IPS-15b (cell line): ENCODE measurements around the gene PRRC2C.

Source experiments
- H3K27me3 ChIP-seq: one replicate; pipeline ENCODE4 v1.6.1; 2013; ENCODE audit warnings: low read length; ENCODE audit not compliant: control insufficient read depth, insufficient read depth
- H3K36me3 ChIP-seq: one replicate; pipeline ENCODE4 v1.6.1; 2013; ENCODE audit warnings: low read length; ENCODE audit not compliant: control insufficient read depth, insufficient read depth
- H3K4me1 ChIP-seq: one replicate; pipeline ENCODE4 v1.6.1; 2013; ENCODE audit warnings: mild to moderate bottlenecking, low read length; ENCODE audit not compliant: control insufficient read depth, insufficient read depth
- H3K4me3 ChIP-seq: one replicate; pipeline ENCODE4 v1.5.1; 2013; ENCODE audit warnings: low read depth, low read length
- H3K9ac ChIP-seq: one replicate; pipeline ENCODE4 v1.6.1; 2013; ENCODE audit warnings: low read depth, mild to moderate bottlenecking, low read length
- H3K9me3 ChIP-seq: one replicate; pipeline ENCODE4 v1.6.1; 2013; ENCODE audit warnings: mild to moderate bottlenecking, low read length; ENCODE audit not compliant: control insufficient read depth, insufficient read depth

Gene PRRC2C

DNA sequence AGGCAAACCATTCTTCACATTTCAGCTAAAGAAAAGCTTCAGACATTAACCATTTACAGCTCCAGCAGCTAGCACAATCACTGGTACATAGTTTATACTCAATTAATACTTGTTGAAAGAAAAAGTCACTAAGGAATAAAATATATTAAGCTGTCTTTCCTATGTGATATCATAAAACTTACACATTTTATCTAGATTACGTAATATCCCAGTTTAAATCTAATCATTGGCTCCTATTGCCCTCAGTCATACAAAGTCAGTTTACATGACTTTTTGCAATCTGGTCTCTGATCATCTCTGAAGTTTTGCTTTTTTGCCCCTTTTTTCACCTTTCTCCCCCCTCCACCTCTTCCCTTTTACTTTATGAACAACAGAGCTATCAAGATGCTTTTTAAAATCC is 8.5 kb upstream of the PRRC2C start:
- Histone ChIP-seq H3K36me3 (no peaks in the 10 kb centered on the region), H3K9me3 (no peaks in the 10 kb centered on the region), H3K9ac (no peak overlapping the region), H3K4me1 (no peaks in the 10 kb centered on the region), H3K27me3 (no peaks in the 10 kb centered on the region), H3K4me3 (no peak overlapping the region)

GRCh38 chr1:171477804-171478203 is 7.5 kb upstream of the PRRC2C start:
- Histone ChIP-seq H3K9me3 (no peaks in the 10 kb centered on the region), H3K27me3 (no peaks in the 10 kb centered on the region), H3K9ac (no peak overlapping the region), H3K36me3 (no peaks in the 10 kb centered on the region), H3K4me1 (no peaks in the 10 kb centered on the region), H3K4me3 (no peak overlapping the region)

GRCh38 chr1:171480035-171480434 is 5.3 kb upstream of the PRRC2C start:
- H3K9ac ChIP-seq: no peak overlapping the region
- H3K4me3 ChIP-seq: no peak overlapping the region
- H3K36me3 ChIP-seq: no peaks in the 10 kb centered on the region
- H3K9me3 ChIP-seq: no peaks in the 10 kb centered on the region
- H3K4me1 ChIP-seq: no peaks in the 10 kb centered on the region
- no peaks in the 10 kb centered on the region for H3K27me3 ChIP-seq

- peaks cover 6% of the 10 kb centered on the region for H3K4me1 ChIP-seq
- H3K27me3 ChIP-seq: no peaks in the 10 kb centered on the region
- peaks cover 2% of the 10 kb centered on the region for H3K36me3 ChIP-seq
- H3K9me3 ChIP-seq: no peaks in the 10 kb centered on the region
- H3K4me3 ChIP-seq: peak overlapping the region; percentile 95
- H3K9ac ChIP-seq: peak overlapping the region; percentile 99
Observed at GRCh38 chr1:171484760-171485374, 463 bp upstream of the PRRC2C start.

GRCh38 chr1:171486048-171486519 is 754 bp downstream of the PRRC2C start:
- H3K36me3 ChIP-seq: peaks cover 2% of the 10 kb centered on the region
- H3K4me1 ChIP-seq: peaks cover 6% of the 10 kb centered on the region

GRCh38 chr1:171487038-171487437 is 1.7 kb downstream of the PRRC2C start:
- Histone ChIP-seq H3K36me3 (peaks cover 2% of the 10 kb centered on the region), H3K27me3 (no peaks in the 10 kb centered on the region), H3K4me3 (peak overlapping the region; percentile 95), H3K9me3 (no peaks in the 10 kb centered on the region), H3K9ac (peak overlapping the region; percentile 99), H3K4me1 (peaks cover 6% of the 10 kb centered on the region)

More at GRCh38 chr1:171486048-171486519, 754 bp downstream of the PRRC2C start:
- Histone ChIP-seq H3K9ac (peak overlapping the region; percentile 99), H3K9me3 (no peaks in the 10 kb centered on the region), H3K27me3 (no peaks in the 10 kb centered on the region), H3K4me3 (peak overlapping the region; percentile 95)

DNA sequence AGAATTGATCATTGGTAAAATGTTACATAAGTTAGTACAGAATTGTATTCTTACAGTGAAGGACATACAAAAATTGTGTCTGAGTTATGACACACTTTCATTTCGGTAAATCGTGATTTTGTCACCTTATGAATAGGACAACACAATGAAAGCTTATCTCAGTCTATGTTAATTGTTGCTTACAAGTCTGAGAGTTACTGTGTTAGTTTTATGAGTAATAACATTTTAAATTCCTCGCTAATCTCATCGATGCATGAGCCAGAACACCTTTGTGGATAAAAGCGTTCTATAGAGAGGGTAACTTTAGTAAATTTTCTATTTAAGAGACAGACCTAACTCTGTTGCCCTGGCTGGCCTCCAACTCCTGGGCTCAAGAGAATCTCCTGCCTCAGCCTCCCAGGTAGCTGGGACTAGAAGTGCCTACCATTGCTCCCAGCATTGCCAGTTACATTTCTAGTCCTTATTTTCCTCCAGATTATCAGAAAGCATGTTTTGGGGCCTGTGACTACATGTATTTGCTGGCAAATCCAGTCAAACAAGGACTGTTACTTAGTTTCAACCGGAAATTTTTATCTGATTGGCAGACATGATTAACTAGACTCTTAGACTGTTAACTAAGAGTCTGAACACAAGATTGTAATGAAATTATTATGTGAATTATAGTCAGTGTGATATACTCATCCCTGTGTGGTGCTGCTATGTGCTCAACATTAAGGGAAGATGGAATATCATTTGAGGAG is 3.0 kb downstream of the PRRC2C start:
- Histone ChIP-seq H3K27me3 (no peaks in the 10 kb centered on the region), H3K9ac (no peak overlapping the region), H3K9me3 (no peaks in the 10 kb centered on the region), H3K36me3 (peaks cover 2% of the 10 kb centered on the region), H3K4me1 (peaks cover 6% of the 10 kb centered on the region), H3K4me3 (no peak overlapping the region)

DNA sequence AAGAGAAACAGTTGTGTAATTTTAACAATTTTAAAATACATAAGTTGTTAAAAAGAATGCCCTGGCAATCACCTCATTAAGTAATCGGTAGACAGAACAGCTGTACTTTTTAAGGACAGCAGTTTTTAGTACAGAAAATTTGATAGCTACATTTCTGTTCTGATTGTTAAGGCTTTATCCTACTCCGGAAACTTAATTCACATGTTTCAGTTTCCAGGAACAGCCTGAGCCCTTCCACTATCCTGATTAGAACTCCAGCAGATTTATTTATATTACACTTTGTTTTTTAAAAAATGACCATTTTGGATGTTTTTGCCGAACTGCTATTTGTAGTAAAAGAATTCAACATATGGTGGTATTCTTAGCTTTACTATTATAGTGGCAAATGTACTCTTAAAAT is 8.7 kb downstream of the PRRC2C start:
- Histone ChIP-seq H3K9me3 (no peaks in the 10 kb centered on the region), H3K4me1 (peaks cover 4% of the 10 kb centered on the region), H3K36me3 (no peaks in the 10 kb centered on the region), H3K27me3 (no peaks in the 10 kb centered on the region), H3K9ac (no peak overlapping the region), H3K4me3 (no peak overlapping the region)

DNA sequence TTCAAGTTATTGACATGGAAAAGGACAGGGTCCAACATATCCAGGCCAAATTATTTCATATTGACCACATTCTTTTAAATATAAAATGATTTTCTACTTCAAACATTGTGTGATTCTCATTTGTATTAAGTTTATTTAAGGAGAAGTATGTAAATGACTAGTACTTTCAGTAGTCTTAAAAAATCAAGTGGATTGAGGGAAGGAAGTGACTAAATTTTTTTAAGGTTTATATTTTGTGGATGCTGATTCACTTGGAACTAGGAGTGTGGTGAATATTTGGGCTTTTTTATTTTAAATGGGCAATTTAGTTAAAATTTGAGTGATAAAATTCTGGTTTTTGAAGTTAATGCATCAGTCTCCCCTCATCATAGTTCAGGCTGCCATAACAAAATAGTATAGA is 10.1 kb downstream of the PRRC2C start:
- Histone ChIP-seq H3K27me3 (no peaks in the 10 kb centered on the region), H3K9me3 (no peaks in the 10 kb centered on the region), H3K4me3 (no peak overlapping the region), H3K9ac (no peak overlapping the region), H3K36me3 (no peaks in the 10 kb centered on the region), H3K4me1 (peaks cover 4% of the 10 kb centered on the region)

GRCh38 chr1:171500304-171500703 is 15.0 kb downstream of the PRRC2C start:
- Histone ChIP-seq H3K9ac (no peak overlapping the region), H3K27me3 (no peaks in the 10 kb centered on the region), H3K36me3 (no peaks in the 10 kb centered on the region), H3K4me3 (no peak overlapping the region), H3K4me1 (peaks cover 5% of the 10 kb centered on the region), H3K9me3 (no peaks in the 10 kb centered on the region)

DNA sequence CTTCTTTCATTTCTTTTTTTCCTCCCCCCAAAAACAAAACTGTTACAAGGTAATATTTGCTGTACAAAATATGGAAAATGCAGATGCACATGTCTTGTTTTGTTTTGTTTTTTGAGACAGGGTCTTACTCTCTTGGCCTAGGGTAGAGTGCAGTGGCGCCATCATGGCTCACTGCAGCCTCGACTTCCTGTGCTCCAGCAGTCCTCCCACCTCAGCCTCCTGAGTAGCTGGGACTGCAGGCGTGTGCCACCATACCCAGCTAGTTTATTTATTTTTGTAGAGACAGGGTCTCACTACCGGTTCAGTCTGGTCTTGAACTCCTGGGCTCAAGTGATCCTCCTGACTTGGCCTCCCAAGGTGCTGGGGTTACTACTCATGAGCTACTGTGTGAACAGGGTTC is 15.5 kb downstream of the PRRC2C start:
- peaks cover 5% of the 10 kb centered on the region for H3K4me1 ChIP-seq
- no peaks in the 10 kb centered on the region for H3K27me3 ChIP-seq
- no peak overlapping the region for H3K9ac ChIP-seq
- H3K9me3 ChIP-seq: no peaks in the 10 kb centered on the region
- no peak overlapping the region for H3K4me3 ChIP-seq
- no peaks in the 10 kb centered on the region for H3K36me3 ChIP-seq
